GM18499 (cell line): ENCODE measurements around the gene NRCAM.

Experiments
- ATAC-seq: cut with Tn5 transposase; IDR thresholded peaks from one replicate; pipeline ENCODE4 v1.9.1; 2021; ENCODE audit warnings: moderate number of reproducible peaks; ENCODE audit not compliant: insufficient read depth, unreplicated experiment

Gene NRCAM

DNA sequence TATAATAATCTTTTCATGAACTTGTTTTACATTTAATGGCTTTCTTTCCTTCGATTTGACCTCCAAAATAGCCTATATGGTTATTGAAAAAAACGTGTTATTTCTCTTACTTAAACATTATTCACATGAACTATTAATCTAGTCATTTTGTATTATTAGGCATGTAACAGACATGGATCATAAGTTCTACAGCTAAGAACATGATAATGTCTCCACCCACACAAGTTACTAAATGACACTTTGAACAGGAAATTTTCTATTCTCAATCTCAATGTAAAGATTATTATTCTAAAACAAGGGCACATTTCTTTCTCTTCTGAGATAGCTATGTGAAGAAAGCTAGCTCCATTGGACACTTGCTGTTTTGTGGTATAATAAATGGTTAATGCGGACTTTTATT is 336.0 kb downstream of the NRCAM start:
- no peak for ATAC-seq

DNA sequence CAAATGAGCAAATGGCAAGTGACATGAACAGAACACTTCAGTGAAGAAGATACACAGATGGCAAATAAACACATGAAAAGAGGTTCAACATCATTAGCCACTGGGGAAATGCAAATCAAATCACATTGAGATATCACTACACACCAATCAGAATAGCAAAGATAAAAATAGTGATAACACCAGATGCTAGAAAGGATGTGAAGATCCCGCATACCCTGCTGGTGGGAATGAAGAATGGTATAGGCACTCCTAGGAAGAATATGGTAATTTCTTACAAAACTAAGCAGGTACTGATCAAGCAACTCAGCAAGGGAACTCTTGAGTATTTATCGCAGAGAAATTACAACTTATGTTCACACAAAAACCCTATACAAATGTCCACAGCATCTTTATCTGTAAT is 337.3 kb downstream of the NRCAM start:
- no peak for ATAC-seq

DNA sequence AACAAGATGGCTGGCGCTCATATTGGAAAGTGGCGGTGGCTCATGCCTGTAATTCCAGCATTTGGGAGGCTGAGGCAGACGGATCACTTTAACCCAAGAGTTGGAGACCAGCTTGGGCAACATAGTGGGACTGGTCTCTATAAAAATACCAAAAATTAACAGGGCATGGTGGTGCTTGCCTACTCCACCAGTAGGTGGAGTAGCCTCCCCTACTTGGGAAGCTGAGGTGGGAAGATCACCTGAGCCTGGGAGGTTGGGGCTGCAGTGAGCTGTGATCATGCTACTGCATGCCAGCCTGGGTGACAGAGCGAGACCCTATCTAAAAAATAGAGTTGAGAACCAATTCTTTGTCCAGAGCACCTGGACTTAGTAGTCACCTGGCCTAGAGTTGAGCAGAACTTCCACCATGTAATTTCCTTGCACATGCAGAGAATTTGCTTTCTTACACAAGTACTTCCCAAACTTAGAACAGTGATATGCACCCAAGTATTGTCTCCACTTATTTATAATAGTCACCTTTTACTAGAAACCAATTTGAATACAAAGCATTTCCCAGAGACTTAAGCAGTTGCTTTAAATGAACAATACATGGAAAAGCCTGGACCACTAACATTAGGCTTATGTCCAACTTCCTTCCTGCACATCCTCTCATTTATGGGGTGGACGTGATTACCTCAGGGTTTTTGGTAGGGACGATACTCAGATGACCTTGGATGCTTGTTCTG is 342.0 kb downstream of the NRCAM start:
- ATAC-seq = no peak

DNA sequence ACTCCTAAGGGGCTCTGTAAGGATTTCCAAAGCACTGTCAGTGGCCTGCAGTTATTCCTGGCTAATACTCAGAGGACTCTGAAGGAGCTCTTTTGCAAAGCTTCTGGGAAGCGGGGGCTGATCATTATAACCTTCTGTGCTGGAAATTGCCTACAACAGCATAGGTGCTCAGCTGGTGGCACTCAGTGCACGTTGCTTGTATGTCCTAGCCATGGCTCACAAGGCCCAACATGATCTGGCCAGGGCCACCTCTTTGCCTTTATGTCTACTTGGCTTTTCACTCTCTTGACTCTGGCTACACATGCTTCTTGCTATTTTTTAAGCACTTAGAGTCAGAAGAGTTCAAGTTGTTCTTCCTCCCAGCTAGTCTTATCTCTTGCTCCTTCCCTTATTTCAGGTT is 343.6 kb downstream of the NRCAM start:
- ATAC-seq = no peak

DNA sequence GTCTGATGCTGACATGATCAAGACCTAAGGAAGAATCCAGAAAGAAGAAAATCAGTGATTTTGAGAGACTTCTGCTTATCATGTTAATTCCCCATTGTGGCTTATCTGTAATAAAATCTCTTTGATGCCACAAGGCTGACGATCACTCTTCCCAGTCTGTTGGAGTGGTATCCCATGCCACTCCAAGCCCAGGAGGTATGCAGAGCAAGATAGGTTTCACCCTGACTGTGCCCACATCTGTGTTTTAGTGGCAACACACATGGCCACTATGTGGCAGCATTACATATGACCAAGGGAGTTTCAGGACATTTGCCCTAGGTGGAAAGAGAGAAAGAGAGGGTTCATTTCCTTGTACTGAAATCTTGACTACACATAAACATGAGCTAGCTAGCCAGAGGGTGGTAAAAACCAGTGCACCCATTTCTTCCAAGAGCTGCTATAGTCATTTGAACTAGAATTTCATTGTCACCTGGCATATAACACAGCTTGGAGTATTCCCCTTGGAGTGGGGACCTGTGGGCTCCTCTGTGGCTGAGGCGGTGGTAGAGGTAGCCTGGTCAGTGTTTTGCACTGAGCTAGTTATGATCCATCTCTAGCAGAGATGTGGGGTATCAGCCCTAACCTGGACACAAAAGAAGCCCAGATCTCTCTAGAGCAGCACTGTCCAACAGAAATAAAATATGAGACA is 346.9 kb downstream of the NRCAM start:
- no peak for ATAC-seq

DNA sequence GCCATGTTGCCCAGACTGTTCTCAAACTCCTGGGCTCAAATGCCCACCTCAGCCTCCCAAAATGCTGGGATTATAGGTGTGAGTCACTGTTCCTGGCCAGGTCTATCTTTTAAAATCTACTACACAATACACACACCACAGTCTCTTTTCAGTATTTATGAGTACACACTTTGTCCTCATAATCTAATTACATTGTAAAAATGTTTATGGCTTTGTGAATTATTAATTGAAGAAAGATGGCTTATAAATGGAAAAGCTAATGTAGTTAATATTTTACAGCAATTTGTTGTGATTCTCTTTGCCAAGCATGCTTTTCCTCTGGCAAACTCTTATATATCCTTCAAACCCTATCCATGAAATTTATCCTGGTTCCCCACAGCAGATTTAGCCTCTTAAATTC is 348.1 kb downstream of the NRCAM start:
- ATAC-seq = no peak

DNA sequence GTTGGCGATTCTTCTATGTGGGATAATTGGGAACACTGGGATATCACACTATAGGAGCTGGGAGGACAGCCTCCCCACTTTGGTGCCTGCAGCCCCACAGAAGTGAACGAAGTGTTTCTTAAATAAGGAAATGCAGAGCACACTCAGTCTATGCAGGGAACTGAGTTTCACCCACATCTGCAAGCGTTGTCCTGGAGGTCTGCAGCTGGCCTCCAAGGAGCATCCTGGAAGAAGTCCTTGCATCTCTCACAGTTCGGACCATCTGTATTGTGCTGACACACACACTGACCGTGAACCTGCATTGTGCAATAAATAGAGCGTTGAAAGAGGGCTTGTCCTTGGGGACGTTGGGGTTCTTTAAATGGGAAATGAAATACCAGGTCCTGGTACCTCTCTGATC is 351.9 kb downstream of the NRCAM start:
- no peak for ATAC-seq

DNA sequence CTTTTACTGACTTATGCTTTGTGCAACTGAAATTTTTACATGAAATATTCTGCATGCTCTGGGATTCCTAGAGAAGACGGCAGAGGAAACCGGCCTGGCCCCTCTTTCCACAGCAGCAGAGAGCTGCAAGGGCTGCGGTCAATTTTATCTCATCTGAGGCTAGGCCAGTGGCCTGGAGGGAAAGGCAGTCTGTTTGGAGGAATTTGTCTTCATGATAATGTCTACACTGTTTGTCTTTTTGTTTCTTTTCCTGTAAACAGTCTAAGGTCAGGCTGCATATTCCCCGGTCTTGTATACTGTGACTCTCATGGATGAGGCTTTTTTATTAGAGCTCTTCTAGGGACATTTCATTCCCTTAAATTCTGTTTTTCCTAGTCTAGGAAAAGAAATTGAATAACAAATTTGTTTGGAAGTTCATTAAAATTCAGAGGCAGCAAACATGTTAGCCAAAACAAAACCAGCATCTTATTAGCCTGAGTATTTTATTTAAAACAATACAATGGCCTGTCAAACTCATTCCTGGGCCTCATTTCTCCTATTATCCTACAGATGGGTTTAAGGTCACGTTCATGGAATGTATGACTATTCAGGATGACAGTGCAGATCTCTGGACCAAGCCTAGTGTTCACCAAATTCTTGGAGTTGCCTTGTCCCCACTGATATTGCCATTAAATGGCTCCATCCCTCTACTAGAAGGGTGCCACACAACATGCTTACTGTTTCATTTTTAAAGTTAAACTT is 352.5 kb downstream of the NRCAM start:
- ATAC-seq = no peak

DNA sequence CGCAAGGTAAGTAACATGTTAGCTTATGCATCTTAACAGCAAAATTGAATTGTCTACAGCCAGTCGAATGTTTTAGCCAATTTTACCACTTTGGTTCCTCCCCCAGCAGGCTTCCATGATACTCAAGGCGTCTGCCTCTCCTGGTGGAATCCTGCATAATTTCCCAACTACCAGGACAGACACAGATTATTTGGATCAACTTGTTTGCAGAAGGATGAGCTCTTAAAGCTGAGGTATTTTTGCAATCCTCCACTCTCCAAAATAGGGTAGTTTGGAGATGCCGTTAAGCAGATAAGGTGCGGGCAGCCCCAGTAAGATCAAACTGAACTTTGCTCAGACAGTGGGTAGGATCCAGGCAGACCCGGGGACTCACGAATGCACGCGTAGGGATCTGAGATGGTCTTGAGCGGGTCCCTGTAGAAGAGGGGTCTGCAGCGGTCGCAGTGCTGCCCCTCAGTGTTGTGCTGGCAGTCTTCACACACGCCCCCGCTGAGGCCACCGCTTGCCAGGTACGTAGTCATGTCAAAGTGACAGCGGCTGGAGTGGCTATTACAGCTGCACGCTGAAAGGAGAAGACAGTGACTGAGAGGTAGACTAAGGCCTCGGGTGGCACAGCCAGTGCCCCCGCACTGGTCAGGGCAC is 353.4 kb downstream of the NRCAM start:
- no peak for ATAC-seq

DNA sequence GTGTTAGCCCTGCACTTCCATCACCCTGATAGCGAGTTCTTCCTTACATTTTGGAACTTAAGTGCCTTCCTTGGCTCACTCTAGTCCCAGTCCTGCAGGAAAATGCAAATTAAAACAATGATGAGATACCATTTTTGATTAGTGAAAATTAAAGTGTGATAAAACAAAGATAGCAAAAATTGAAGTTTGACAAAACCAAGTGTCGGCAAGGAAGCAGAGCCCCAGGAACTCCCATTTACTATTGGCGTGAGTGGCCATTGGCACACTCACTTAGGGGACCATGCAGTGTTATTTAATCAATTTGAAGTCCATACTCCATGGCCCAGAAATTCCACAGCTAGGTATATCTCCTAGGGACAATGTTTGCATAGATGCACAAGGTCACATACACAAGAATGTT is 354.5 kb downstream of the NRCAM start:
- ATAC-seq = no peak

DNA sequence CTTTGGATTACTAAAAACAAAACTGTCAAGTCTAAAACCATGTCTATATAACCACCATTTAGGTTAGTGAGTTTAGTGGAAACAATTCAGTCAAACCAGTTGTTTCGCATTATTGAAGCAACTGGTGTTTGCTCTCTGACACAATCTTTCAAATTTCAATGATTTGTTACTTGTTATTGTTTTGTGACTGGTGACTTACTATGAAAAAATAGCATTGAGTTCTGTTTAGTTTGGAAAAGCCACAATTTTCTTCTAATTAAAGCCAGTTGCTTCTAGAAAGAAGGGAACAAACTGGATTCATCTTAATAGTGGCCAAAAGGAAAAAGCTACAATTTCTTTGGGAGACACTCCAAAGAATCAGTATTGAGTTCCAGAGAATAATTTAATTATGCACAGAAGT is 356.5 kb downstream of the NRCAM start:
- no peak for ATAC-seq

DNA sequence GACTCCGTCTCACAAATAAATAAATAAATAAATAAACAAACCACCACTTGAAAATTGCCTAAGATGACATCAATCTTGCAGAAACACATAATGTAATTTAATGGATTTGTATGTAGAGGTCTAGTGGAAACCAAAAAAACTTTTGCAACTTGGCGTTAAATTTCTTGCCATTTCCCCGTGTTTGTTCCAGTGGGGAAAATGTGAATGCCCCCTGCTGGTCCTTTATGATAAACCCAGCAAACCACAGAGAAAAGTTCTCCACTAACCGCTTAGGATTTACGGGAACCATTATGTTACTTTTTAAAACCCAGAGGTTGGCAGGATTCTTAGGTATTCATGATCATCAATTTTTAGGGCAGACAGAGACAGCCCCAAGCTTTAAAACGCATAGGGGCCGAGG is 358.5 kb downstream of the NRCAM start:
- ATAC-seq = no peak
